Measurements from ENCODE around the gene PACSIN2. TPM values are rescaled to one million over a fixed set of nuclear protein-coding genes. Genes with fewer than 3 reads are reported as not detected.

PACSIN2 gene
- total RNA-seq, 1 donor from 2014 or later: 87.8 TPM

- no peak overlapping the region for H3K4me3 ChIP-seq (ENCODE audit: insufficient read depth, low read depth, low read length)
- Mint-ChIP-seq H3K4me1 (ENCODE audit: low read depth, unreplicated experiment) (peaks cover 59% of the 10 kb centered on the region), H3K36me3 (ENCODE audit: low read depth, unreplicated experiment) (peaks cover 9% of the 10 kb centered on the region), H3K9me3 (ENCODE audit: unreplicated experiment) (no peaks in the 10 kb centered on the region), H3K27me3 (ENCODE audit: low read depth, unreplicated experiment) (no peaks in the 10 kb centered on the region), H3K4me3 (ENCODE audit: unreplicated experiment) (peak overlapping the region; percentile 24), H3K27ac (ENCODE audit: unreplicated experiment) (peak overlapping the region; percentile 98)
- TF ChIP-seq EZH2 (IDR thresholded peaks at IDR 0.05; ENCODE audit: insufficient read depth, low read length) (no peak), CTCF (IDR thresholded peaks at IDR 0.05; ENCODE audit: insufficient read depth, low read depth, low read length) (no peak)
- FAIRE-seq (no peak), DNase-seq (ENCODE audit: low read depth) (no peak)
- no peaks in the 10 kb centered on the region for H3K9me3 ChIP-seq (ENCODE audit: insufficient read depth, low read depth, low read length)
- peak overlapping the region; percentile 68 for H3K4me2 ChIP-seq (ENCODE audit: low read length)
- peaks cover 47% of the 10 kb centered on the region for H4K20me1 ChIP-seq (ENCODE audit: insufficient read depth, low read length)
- peaks cover 91% of the 10 kb centered on the region for H3K79me2 ChIP-seq (ENCODE audit: insufficient read depth, low read length)
- H3K9ac ChIP-seq (ENCODE audit: low read length): peak overlapping the region; percentile 74
- peak overlapping the region; percentile 83 for H3K27ac ChIP-seq (ENCODE audit: low read depth, low read length)
- no peak overlapping the region for H2AFZ ChIP-seq (ENCODE audit: low read depth, low read length)
- peaks cover 16% of the 10 kb centered on the region for H3K4me1 ChIP-seq (ENCODE audit: insufficient read depth, low read length)
- no peaks in the 10 kb centered on the region for H3K27me3 ChIP-seq (ENCODE audit: insufficient read depth, low read length)
- H3K36me3 ChIP-seq (ENCODE audit: insufficient read depth, low read length): peaks cover 2% of the 10 kb centered on the region
Observed at GRCh38 chr22:42960531-42961399, 54.2 kb downstream of the PACSIN2 start.

GRCh38 chr22:42959576-42960509 is 55.1 kb downstream of the PACSIN2 start:
- Histone ChIP-seq H3K27ac (ENCODE audit: low read depth, low read length) (peak overlapping the region; percentile 83), H3K9ac (ENCODE audit: low read length) (peak overlapping the region; percentile 74), H4K20me1 (ENCODE audit: insufficient read depth, low read length) (peaks cover 48% of the 10 kb centered on the region), H3K4me1 (ENCODE audit: insufficient read depth, low read length) (peaks cover 16% of the 10 kb centered on the region), H3K79me2 (ENCODE audit: insufficient read depth, low read length) (peaks cover 93% of the 10 kb centered on the region), H3K4me3 (ENCODE audit: insufficient read depth, low read depth, low read length) (peak overlapping the region; percentile 13), H3K9me3 (ENCODE audit: insufficient read depth, low read depth, low read length) (no peaks in the 10 kb centered on the region), H3K27me3 (ENCODE audit: insufficient read depth, low read length) (no peaks in the 10 kb centered on the region), H3K4me2 (ENCODE audit: low read length) (peak overlapping the region; percentile 68), H2AFZ (ENCODE audit: low read depth, low read length) (no peak overlapping the region), H3K36me3 (ENCODE audit: insufficient read depth, low read length) (no peaks in the 10 kb centered on the region)
- no peak for FAIRE-seq
- Mint-ChIP-seq H3K4me1 (ENCODE audit: low read depth, unreplicated experiment) (peaks cover 55% of the 10 kb centered on the region), H3K4me3 (ENCODE audit: unreplicated experiment) (peak overlapping the region; percentile 73), H3K27me3 (ENCODE audit: low read depth, unreplicated experiment) (no peaks in the 10 kb centered on the region), H3K27ac (ENCODE audit: unreplicated experiment) (peak overlapping the region; percentile 98), H3K9me3 (ENCODE audit: unreplicated experiment) (no peaks in the 10 kb centered on the region), H3K36me3 (ENCODE audit: low read depth, unreplicated experiment) (peaks cover 15% of the 10 kb centered on the region)
- TF ChIP-seq CTCF (IDR thresholded peaks at IDR 0.05; ENCODE audit: insufficient read depth, low read depth, low read length) (no peak), EZH2 (IDR thresholded peaks at IDR 0.05; ENCODE audit: insufficient read depth, low read length) (no peak)
- DNase-seq (ENCODE audit: low read depth): peak; percentile 89

All from astrocyte (in vitro differentiated cells and primary cell).